ENCODE results near the gene ABAT.

DNA sequence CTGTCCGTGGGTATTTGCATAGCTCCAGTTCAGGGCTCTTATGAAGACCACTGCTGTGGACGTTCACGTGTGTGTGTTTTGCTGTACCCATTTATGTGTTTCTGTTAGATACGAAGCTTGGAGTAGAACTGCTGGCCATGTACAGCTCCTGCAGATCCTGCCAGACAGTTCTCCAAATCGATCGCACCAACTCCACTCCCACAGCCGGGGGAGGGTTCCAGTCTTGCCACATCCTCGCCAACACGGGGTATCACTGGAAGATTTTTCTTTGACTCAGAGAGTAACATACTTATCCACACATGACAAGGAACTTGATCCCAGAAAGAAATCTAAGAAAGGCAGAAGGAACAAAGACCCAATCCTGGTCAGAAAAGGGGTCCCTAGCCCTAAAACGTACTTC is 85.6 kb downstream of the ABAT start:
- TF ChIP-seq, protein P1, sequence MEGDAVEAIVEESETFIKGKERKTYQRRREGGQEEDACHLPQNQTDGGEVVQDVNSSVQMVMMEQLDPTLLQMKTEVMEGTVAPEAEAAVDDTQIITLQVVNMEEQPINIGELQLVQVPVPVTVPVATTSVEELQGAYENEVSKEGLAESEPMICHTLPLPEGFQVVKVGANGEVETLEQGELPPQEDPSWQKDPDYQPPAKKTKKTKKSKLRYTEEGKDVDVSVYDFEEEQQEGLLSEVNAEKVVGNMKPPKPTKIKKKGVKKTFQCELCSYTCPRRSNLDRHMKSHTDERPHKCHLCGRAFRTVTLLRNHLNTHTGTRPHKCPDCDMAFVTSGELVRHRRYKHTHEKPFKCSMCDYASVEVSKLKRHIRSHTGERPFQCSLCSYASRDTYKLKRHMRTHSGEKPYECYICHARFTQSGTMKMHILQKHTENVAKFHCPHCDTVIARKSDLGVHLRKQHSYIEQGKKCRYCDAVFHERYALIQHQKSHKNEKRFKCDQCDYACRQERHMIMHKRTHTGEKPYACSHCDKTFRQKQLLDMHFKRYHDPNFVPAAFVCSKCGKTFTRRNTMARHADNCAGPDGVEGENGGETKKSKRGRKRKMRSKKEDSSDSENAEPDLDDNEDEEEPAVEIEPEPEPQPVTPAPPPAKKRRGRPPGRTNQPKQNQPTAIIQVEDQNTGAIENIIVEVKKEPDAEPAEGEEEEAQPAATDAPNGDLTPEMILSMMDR (IDR thresholded peaks at IDR 0.05; ENCODE audit: low read length) = no peak
- no peak for TF ChIP-seq EZH2 (IDR thresholded peaks at IDR 0.05; ENCODE audit: borderline replicate concordance, low read length)

Measured in OCI-LY1 (cell line).